Activated naive CD8-positive, alpha-beta T cell treated with anti-CD3 and anti-CD28 coated beads for 36 hours (primary cell): ENCODE data around the gene TSPAN1. TPM values are rescaled to one million over a fixed set of nuclear protein-coding genes. Genes with fewer than 3 reads are reported as not detected.

Experiments used
- DNase-seq: peaks from one replicate; pipeline ENCODE4 v3.0.0; 2021
- H3K27ac Mint-ChIP-seq: one replicate; pipeline ENCODE4 v1.8.0; 2022; ENCODE audit warnings: mild to moderate bottlenecking, moderate library complexity, mixed read lengths
- H3K27me3 Mint-ChIP-seq: one replicate; pipeline ENCODE4 v1.8.0; 2022; ENCODE audit warnings: mild to moderate bottlenecking, mixed read lengths
- H3K36me3 Mint-ChIP-seq: one replicate; pipeline ENCODE4 v1.8.0; 2021; ENCODE audit warnings: mild to moderate bottlenecking, mixed read lengths
- H3K4me1 Mint-ChIP-seq: one replicate; pipeline ENCODE4 v1.8.0; 2021; ENCODE audit warnings: mixed read lengths
- H3K4me3 Mint-ChIP-seq: one replicate; pipeline ENCODE4 v1.8.0; 2022; ENCODE audit warnings: mild to moderate bottlenecking, moderate library complexity, mixed read lengths
- H3K9me3 Mint-ChIP-seq: one replicate; pipeline ENCODE4 v1.8.0; 2022; ENCODE audit warnings: mixed read lengths
- total RNA-seq, 2 experiments: library from RNA; stranded (reverse); gene quantifications; one replicate each; pipeline ENCODE4 v1.2.3, GENCODE V29; 2021

TSPAN1 gene
- total RNA-seq, 2 experiments from 2014 or later, result 0.28 TPM; not detected in 1

- no peaks in the 10 kb centered on the region for H3K4me1 Mint-ChIP-seq
- H3K9me3 Mint-ChIP-seq, result no peaks in the 10 kb centered on the region
- H3K36me3 Mint-ChIP-seq, result no peaks in the 10 kb centered on the region
- no peak within 1 kb of the TSS for H3K27ac Mint-ChIP-seq
- no peak for DNase-seq
- H3K27me3 Mint-ChIP-seq, result no peaks in the 10 kb centered on the region
- H3K4me3 Mint-ChIP-seq, result no peak within 1 kb of the TSS
These were observed 1.5 kb downstream of the TSPAN1 start, which contains the start of gene P3R3URF for GRCh38 chr1:46176211-46176865. TSS of gene P3R3URF (minus strand) at chr1:46176488. CDS start at chr1:46176471, 17 bp downstream.

- peaks cover 1% of the 10 kb centered on the region for H3K4me1 Mint-ChIP-seq
- no peak overlapping the region for H3K4me3 Mint-ChIP-seq
- peak; percentile 54 for DNase-seq
- H3K36me3 Mint-ChIP-seq, result no peaks in the 10 kb centered on the region
- no peaks in the 10 kb centered on the region for H3K9me3 Mint-ChIP-seq
- no peaks in the 10 kb centered on the region for H3K27me3 Mint-ChIP-seq
- no peak overlapping the region for H3K27ac Mint-ChIP-seq
These were observed 4.5 kb downstream of the TSPAN1 start for GRCh38 chr1:46179138-46180081.

DNA sequence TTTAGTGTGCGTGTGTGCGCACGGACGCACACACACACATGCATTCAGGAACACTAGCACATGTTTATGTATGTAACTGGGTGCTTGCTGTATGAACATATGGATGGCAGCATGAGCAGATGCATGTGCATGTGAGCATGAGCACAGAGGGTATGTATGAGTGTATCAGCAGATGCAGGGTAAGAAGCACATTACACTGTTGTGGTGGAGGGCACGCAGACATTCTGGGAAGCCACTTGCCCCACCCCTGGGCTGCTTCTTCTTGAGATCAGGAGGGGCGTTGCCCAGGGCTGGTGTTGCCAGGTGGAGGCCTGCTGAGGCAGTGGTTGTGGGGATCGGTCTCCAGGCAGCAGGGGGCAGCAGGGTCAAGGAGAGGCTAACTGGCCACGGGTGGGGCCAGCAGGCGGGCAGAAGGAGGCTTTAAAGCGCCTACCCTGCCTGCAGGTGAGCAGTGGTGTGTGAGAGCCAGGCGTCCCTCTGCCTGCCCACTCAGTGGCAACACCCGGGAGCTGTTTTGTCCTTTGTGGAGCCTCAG, 5.3 kb downstream of the TSPAN1 start:
- no peak overlapping the region for H3K4me3 Mint-ChIP-seq
- peak; percentile 12 for DNase-seq
- no peaks in the 10 kb centered on the region for H3K36me3 Mint-ChIP-seq
- peaks cover 8% of the 10 kb centered on the region for H3K4me1 Mint-ChIP-seq
- H3K9me3 Mint-ChIP-seq, result no peaks in the 10 kb centered on the region
- no peaks in the 10 kb centered on the region for H3K27me3 Mint-ChIP-seq
- H3K27ac Mint-ChIP-seq, result no peak overlapping the region

GRCh38 chr1:46181343-46182260, 6.7 kb downstream of the TSPAN1 start:
- Mint-ChIP-seq H3K36me3 (no peaks in the 10 kb centered on the region), H3K27ac (no peak overlapping the region), H3K27me3 (no peaks in the 10 kb centered on the region), H3K4me3 (no peak overlapping the region), H3K4me1 (peaks cover 16% of the 10 kb centered on the region), H3K9me3 (no peaks in the 10 kb centered on the region)
- no peak for DNase-seq

DNA sequence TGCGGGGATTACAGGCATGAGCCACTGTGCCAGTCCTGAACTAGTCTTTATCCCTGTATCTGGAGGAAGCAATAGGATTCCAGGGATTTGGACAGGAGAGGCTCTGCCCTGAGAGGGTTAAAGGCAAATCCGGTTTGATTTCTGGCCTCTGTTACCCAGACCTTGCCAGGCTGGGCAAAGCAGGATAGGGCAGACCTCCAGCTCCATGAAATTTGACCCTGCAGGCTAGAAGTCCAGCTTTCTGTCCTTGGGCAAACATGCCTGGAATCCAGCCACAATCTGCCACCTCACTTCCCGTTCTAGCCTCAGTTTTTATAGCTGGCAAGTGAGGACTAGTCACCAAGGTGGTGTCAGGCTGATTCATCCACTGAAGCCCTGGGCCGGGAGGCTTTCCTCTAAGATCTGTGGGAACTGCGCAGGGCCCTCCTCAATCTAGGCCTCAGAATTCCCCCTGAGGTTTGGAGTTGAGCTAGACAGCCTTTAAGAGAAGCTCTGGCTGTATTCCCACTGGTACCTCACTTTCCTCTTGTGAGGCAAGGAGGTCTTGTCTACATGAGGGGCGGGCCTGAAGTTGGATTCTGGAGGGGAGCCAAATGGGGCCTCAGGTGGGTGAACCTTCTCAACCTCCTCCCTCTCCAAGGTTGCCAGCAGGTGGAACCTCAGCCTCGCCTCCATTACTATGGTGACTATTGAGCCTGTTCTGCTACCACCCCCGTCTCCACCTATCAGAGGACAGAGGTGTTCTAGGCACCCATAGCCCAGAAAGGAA, 8.4 kb downstream of the TSPAN1 start:
- no peaks in the 10 kb centered on the region for H3K9me3 Mint-ChIP-seq
- H3K4me3 Mint-ChIP-seq, result no peak overlapping the region
- H3K27me3 Mint-ChIP-seq, result no peaks in the 10 kb centered on the region
- H3K27ac Mint-ChIP-seq, result no peak overlapping the region
- no peak for DNase-seq
- no peaks in the 10 kb centered on the region for H3K36me3 Mint-ChIP-seq
- H3K4me1 Mint-ChIP-seq, result peaks cover 16% of the 10 kb centered on the region

- H3K36me3 Mint-ChIP-seq, result no peaks in the 10 kb centered on the region
- no peak for DNase-seq
- no peaks in the 10 kb centered on the region for H3K27me3 Mint-ChIP-seq
- H3K4me1 Mint-ChIP-seq, result peaks cover 16% of the 10 kb centered on the region
- H3K27ac Mint-ChIP-seq, result peak overlapping the region; percentile 90
- H3K9me3 Mint-ChIP-seq, result no peaks in the 10 kb centered on the region
- no peak overlapping the region for H3K4me3 Mint-ChIP-seq
These were observed 9.2 kb downstream of the TSPAN1 start for GRCh38 chr1:46183926-46184557.

GRCh38 chr1:46184920-46185658, 10.2 kb downstream of the TSPAN1 start:
- Mint-ChIP-seq H3K4me1 (peaks cover 16% of the 10 kb centered on the region), H3K4me3 (peak overlapping the region; percentile 56), H3K36me3 (no peaks in the 10 kb centered on the region), H3K9me3 (no peaks in the 10 kb centered on the region), H3K27me3 (no peaks in the 10 kb centered on the region), H3K27ac (peak overlapping the region; percentile 90)
- peak; percentile 64 for DNase-seq

DNA sequence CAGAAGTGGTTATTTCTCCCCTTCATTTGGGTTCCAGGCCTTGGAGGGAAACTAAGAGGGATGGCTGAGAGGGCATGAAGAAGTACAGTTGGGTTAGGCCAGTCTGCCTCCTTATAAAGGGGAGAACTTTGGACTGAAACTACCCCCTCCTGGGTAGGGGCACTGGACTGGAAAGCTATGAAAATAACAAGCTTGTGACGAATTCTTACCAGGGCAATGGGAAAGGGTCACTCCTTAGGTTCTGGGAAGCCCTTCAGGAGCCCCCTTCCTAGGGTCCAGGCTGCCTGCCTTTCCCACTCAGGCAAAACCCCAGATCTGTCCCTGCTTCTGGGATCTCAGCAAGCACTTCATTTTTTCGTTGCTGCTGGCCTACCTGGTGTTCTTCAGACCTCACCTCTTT, 11.2 kb downstream of the TSPAN1 start:
- Mint-ChIP-seq H3K9me3 (no peaks in the 10 kb centered on the region), H3K4me3 (no peak overlapping the region), H3K27ac (no peak overlapping the region)

DNA sequence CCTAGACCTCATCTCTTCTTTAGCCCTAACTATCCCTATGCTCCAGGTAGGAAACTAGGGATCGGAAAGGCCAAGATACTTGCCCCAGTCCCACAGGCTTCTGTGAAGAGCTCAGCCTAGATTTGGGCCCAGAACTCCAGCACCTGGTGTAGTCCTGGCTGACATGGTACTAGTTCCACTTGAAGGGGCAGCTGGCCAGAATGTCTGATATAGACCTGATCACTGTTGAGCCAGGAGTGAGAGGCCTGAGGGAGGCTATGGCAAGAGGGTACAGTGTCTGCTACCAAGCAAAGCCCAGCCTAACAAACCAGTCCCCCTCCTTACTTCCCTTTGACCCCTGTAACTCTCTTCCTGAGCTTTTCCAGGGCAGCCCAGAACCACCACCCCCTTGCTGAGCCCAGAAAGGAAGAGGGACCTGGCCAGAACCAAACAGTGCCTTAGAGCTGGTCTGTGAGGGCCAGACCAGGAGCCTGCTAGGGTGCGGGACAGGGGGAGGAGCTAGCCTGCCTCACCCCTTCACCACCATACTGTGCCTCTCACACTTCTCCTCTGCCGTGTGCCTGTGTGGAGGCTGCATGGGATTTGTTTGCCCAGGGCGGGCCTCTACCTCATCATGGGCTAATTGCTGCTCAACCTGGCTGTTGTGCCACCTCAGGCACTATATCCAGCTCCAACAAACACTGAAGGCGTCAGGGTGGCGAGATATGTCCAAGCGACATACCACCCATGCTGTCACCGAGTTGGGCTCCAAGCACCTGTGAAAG, 12.4 kb downstream of the TSPAN1 start:
- no peak overlapping the region for H3K4me3 Mint-ChIP-seq
- peaks cover 3% of the 10 kb centered on the region for H3K36me3 Mint-ChIP-seq
- no peaks in the 10 kb centered on the region for H3K27me3 Mint-ChIP-seq
- no peak overlapping the region for H3K27ac Mint-ChIP-seq
- peaks cover 16% of the 10 kb centered on the region for H3K4me1 Mint-ChIP-seq
- H3K9me3 Mint-ChIP-seq, result no peaks in the 10 kb centered on the region
- DNase-seq, result no peak

More for the DNA sequence above, 11.2 kb downstream of the TSPAN1 start:
- Mint-ChIP-seq H3K4me1 (peaks cover 16% of the 10 kb centered on the region), H3K27me3 (no peaks in the 10 kb centered on the region), H3K36me3 (peaks cover 3% of the 10 kb centered on the region)
- DNase-seq, result no peak

GRCh38 chr1:46188295-46189030, 13.6 kb downstream of the TSPAN1 start:
- peaks cover 16% of the 10 kb centered on the region for H3K4me1 Mint-ChIP-seq
- H3K36me3 Mint-ChIP-seq, result peaks cover 5% of the 10 kb centered on the region
- H3K4me3 Mint-ChIP-seq, result no peak overlapping the region
- H3K9me3 Mint-ChIP-seq, result no peaks in the 10 kb centered on the region
- H3K27ac Mint-ChIP-seq, result no peak overlapping the region
- DNase-seq, result no peak
- no peaks in the 10 kb centered on the region for H3K27me3 Mint-ChIP-seq

GRCh38 chr1:46190539-46190938, 15.7 kb downstream of the TSPAN1 start:
- Mint-ChIP-seq H3K9me3 (no peaks in the 10 kb centered on the region), H3K27ac (no peak overlapping the region), H3K36me3 (peaks cover 5% of the 10 kb centered on the region), H3K4me3 (no peak overlapping the region), H3K4me1 (peaks cover 5% of the 10 kb centered on the region), H3K27me3 (no peaks in the 10 kb centered on the region)
- DNase-seq, result no peak
